ENCODE results near the gene CHCHD6.

The CHCHD6 gene

GRCh38 chr3:126998728-126999127 lies 294.7 kb downstream of the CHCHD6 start:
- no peak for DNase-seq

- DNase-seq: no peak
These were observed 295.3 kb downstream of the CHCHD6 start for GRCh38 chr3:126999383-126999782.

- DNase-seq: no peak
These were observed 296.1 kb downstream of the CHCHD6 start for GRCh38 chr3:127000119-127000518.

GRCh38 chr3:127000761-127001160 lies 296.7 kb downstream of the CHCHD6 start:
- DNase-seq: no peak

GRCh38 chr3:127001486-127002194 lies 297.6 kb downstream of the CHCHD6 start:
- no peak for DNase-seq

GRCh38 chr3:127002195-127003174 lies 298.4 kb downstream of the CHCHD6 start:
- DNase-seq: no peak

- no peak for DNase-seq
These were observed 299.1 kb downstream of the CHCHD6 start for GRCh38 chr3:127003175-127003555.

GRCh38 chr3:127003601-127004280 lies 299.7 kb downstream of the CHCHD6 start:
- no peak for DNase-seq

GRCh38 chr3:127004641-127005397 lies 300.8 kb downstream of the CHCHD6 start:
- DNase-seq: no peak

GRCh38 chr3:127005864-127006500 lies 301.9 kb downstream of the CHCHD6 start:
- DNase-seq: no peak

GRCh38 chr3:127006781-127007436 lies 302.9 kb downstream of the CHCHD6 start:
- no peak for DNase-seq

GRCh38 chr3:127008236-127008635 lies 304.2 kb downstream of the CHCHD6 start:
- no peak for DNase-seq

GRCh38 chr3:127009531-127009930 lies 305.5 kb downstream of the CHCHD6 start:
- no peak for DNase-seq
